GM19467 (cell line): ENCODE results near the gene PRR5L.
A peak's percentile ranks its signal among the peaks of the same experiment; 100 is the strongest.
"Not testable (repeated sequence)": the region's sequence is repeated elsewhere in the genome, so short reads cannot be mapped to it uniquely, and the experiment has no call there.

Source experiments
- ATAC-seq: cut with Tn5 transposase; IDR thresholded peaks from one replicate; pipeline ENCODE4 v1.9.1; 2021; ENCODE audit warnings: mild to moderate bottlenecking, moderate library complexity; ENCODE audit not compliant: unreplicated experiment

The PRR5L gene

GRCh38 chr11:36488096-36488495 lies 192.0 kb downstream of the PRR5L start:
- ATAC-seq, result no peak

- ATAC-seq, result no peak
These were observed 194.1 kb downstream of the PRR5L start for GRCh38 chr11:36490026-36490806.

- no peak for ATAC-seq
These were observed 196.7 kb downstream of the PRR5L start for GRCh38 chr11:36492724-36493304.

- no peak for ATAC-seq
These were observed 197.2 kb downstream of the PRR5L start for GRCh38 chr11:36493332-36493731.

- no peak for ATAC-seq
These were observed 202.6 kb downstream of the PRR5L start for GRCh38 chr11:36498721-36499120.

- ATAC-seq, result no peak
These were observed 203.2 kb downstream of the PRR5L start for GRCh38 chr11:36499315-36499714.

- ATAC-seq, result peak; percentile 58
These were observed 204.2 kb downstream of the PRR5L start for GRCh38 chr11:36500315-36500721.

- ATAC-seq, result no peak
These were observed 205.1 kb downstream of the PRR5L start for GRCh38 chr11:36501236-36501635.

GRCh38 chr11:36507824-36508489 lies 211.9 kb downstream of the PRR5L start:
- ATAC-seq, result no peak

- no peak for ATAC-seq
These were observed 212.7 kb downstream of the PRR5L start for GRCh38 chr11:36508743-36509142.

GRCh38 chr11:36509201-36509639 lies 213.1 kb downstream of the PRR5L start:
- ATAC-seq, result no peak

GRCh38 chr11:36509694-36510593 lies 213.9 kb downstream of the PRR5L start, which contains the start of gene TRAF6:
Gene TRAF6 (minus strand): TSS chr11:36510272. CDS start chr11:36501515, 8,757 bp downstream.
- ATAC-seq, result peak; percentile 98

GRCh38 chr11:36510594-36510942 lies 214.5 kb downstream of the PRR5L start:
- no peak for ATAC-seq

GRCh38 chr11:36511062-36511461 lies 215.0 kb downstream of the PRR5L start:
- not testable (repeated sequence) for ATAC-seq

GRCh38 chr11:36512016-36512415 lies 215.9 kb downstream of the PRR5L start:
- no peak for ATAC-seq

- ATAC-seq, result no peak
These were observed 217.9 kb downstream of the PRR5L start for GRCh38 chr11:36513965-36514364.
